Stimulated activated CD8-positive, alpha-beta memory T cell treated with anti-CD3 and anti-CD28 coated beads, Interleukin-4, amount 100 ng/mL, for 48 hours (primary cell): ENCODE data around the gene PPFIBP1.

ENCODE experiments used
- DNase-seq: peaks from one replicate; pipeline ENCODE4 v3.0.0-alpha.2; 2020

PPFIBP1 gene

DNA sequence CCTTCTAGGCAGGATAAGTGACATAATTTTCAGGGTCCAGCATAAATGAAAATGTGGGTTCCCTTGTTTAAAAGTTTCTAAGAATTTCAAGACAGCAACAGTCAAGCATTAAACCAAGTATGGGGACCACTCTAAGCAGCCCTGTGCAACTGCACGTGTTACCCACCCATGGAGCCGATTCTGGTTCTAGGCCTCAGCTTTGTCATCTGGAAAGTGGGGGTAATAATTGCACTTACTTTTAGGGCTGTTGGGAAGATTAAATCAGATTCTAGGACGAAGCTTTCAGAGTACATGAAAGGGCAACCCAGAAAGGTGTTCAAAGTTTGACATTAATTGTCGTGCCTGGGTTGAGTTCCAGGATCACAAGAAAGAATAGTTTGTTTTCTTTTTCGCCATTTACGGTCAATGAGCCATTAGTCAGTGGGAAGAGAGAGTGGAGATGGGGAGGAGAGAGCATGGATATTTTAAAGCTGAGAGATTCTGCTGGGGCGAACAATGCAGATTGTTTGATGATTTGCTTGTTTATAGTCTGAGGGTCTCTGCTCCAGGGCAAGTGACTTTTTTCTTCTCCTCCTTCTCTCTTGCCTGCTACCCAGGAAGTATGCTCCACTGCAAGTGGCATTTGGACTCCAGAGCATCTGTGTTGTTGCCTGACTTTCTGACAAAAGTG, 10.7 kb upstream of the PPFIBP1 start:
- no peak for DNase-seq

DNA sequence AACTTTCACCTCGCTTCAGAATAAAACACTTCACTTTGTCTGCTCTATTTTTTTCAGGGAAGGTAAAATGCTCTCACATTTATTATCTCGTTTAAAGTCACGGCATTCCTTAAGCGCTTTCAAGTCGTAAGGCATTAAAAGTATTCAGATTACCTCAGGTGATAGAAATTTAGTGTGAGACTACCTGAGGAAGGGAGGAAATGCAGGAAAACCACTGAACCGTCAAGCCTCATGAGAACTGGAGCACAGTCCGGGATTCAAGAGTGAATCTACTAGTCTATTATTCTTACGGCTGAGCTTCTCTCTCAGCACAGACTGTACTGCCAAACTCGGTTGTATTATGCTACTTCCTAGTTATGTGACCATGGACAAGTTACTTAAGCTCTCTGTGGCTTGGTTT, 8.3 kb upstream of the PPFIBP1 start:
- no peak for DNase-seq

DNA sequence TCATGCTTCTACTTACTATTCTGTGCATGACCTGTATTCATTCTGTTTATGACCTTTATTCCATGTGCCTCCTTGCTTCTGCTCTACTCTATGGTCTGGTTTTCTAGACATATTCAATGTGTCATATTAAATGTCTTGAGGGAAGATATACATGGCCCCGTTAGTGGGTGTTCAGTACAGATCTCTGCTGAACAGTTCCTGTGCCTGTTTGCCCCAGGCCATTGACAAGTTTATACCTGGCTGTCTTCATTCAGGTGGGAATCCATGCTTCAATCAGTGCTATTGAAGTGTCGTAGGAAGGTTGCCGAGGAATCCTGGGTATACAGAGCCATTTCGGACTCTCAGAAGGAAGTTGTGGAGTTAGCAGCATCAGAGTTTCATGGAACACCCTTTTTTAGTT, 7.4 kb upstream of the PPFIBP1 start:
- no peak for DNase-seq

DNA sequence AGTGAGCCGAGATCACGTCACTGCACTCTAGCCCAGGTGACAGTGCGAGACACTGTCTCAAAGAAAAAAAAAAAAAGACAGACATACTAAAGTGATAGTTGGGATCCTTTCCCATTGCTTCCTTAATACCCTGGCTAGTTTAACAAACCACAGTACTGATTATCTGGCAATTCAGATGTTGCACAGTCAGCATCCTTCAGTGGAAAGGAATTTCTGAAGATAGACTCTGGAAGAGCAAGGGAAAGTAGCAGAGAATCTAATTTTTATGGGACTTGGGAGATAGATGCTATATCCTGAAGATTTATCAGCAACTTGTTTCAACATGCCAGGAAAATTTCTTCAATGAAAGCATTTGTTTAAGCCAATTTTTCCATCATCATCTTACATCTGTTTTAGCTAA, 6.5 kb upstream of the PPFIBP1 start:
- no peak for DNase-seq

DNA sequence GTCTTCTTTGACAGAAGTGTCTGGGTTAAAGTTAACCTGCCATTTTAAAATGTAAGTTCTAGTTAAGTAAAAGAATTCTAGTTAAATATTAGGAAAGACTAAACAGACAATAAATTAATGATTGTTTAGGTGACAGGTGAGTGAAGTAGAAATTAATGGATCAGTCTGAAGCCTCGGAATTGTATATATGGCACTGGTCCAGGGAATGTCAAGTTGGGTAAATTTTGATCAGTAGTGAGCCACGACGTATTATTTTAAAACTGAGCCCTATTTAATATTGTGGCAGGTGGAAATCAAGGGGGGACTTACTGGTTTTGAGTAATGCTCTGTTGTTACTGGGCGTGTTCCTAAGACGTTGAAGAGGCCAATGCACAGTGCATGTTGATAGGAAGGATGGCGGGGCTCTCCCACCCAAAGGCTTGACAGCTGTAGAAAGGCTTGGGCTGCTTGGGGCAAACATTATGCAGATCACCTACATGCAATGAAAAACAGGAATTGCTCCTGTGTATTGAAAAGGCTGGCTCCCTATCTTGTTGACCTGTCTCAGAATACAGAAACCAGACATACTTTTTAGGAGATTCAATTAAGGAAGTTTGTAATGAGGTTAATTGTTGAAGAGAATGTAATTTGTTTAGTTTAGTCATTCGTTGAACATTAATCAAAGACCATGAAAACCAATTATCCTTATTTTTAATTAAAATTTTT, 5.9 kb upstream of the PPFIBP1 start:
- no peak for DNase-seq

DNA sequence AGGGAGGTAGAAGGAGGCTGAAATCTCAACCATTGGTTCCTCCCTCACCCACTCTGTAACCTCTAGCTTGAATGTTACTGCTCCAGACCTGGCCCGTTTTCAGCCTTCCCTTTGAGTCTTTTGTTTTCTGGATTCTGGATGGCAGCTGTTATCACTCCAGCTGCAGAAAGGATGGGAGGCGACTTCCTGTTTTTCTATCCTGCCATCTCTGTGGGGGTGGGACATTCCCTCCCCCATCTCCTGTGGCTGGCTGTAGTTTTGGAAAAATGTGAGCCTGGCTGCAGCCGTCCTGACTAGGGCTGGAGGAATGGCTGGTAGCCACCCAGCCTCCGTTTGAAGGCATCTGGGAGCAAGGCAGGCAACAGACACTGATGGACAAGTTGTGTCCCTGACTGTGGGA, 2.9 kb upstream of the PPFIBP1 start:
- DNase-seq, result no peak

DNA sequence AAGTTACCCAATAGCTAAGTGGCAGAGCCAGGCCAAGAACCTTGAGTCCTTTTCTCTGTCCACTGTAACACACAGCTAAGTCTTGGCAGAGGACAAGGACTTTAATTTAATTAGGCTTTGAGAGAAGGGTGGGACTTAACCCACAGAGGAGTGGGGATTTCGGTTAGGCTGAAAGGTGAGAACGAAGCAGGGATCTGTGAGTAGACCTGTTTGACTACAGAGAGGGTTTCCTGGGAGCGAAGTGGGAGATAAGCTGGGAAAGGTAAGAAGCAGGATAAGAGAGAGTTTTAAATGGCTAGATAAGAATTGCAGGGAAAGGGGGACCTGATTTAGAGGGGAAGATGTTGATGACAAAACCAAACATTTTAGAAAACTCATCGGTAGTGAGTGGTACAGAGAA, 2.0 kb upstream of the PPFIBP1 start:
- no peak for DNase-seq

DNA sequence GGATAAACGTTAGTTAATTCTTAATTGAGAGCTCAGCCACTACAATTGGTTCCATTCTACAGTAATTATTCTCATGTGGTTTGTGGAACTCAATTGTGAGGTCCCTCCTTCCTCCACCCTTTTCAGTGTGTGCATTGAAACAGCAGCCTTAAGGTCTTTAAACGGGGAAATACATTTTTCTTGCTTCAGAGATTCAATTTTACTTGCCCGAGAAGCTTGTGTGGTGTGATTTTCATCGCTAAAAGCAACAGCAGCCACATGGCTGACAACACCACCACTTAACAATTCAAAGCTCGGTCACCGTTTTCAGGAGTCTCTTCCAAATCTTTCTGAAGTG, 733 bp upstream of the PPFIBP1 start:
- no peak for DNase-seq

DNA sequence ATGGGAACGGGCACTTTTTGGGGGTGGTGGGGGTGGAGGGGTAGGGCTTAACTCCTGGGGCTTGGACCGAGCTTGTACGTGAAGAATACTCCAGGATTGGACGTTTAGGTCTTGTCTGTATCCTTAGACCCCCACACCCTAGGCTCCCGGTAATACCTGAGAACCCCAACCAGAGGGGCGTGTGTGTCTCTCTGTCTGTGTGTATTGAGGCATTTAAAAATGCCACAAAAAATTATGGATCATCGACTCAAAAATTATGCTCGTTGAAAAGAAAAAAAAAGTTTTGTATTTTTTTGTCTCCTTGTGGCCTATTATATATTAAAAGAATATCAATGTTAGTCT, 459 bp downstream of the PPFIBP1 start:
- DNase-seq, result no peak

DNA sequence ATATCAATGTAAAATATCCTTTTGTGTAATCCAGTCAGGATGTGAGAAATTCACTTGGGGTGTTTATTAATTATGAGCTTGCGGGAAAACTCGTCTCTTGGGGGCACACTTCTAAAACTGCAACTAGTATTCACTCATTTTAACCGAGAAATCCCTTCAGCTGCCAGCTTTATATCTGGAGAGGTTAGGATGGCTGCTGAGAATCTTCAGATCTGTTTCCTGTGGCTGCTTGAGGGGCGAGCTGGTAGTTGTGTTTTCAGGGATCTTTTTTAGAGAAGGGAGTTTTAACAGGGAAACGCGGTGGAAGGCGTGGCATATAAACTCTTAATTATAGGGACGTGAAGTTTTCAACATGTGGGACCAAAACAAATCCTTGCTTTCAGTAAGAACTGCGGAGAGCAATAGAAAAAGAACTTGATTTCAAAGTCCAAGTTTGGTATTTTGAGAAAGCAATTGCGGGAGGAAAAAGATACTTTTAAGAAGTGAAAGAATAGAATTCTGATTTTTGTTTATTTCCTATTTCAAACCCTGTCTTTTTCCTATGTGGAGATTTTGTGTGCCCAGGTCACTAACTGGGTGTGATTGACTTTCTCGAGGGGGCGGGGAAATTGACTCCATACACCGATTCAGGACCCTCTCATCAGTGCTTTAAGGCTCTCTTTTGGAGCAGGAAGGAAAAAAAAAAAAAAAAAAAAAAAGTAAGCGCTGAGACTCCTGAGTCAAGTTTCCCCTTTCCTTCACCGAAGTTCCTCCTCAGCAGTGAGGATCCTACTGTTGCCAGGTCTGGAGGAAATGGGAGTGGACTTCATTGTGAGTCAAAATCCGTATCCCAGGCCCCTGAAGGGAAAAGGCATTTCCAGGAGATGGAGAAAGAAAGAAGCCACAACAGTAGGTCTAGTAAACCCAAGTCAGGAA, 1.1 kb downstream of the PPFIBP1 start:
- no peak for DNase-seq

DNA sequence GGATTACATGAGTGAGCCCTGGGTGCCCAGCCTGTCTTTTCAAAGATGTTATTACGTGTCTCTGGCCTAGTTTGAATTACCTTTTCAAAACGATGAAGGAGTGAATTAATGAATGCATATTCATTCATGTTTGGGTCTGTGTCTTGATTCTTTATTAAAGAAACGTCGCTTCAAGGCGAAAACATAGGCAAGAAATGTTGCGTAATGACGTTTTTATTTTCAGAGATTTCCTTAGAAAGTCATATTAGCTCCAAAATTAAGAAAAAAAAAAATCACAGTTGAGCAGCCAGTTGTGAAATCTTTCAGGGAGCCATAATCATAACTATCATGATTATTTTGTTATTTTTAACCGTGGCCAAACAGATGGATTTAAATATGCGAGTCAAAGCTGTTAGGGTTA, 3.5 kb downstream of the PPFIBP1 start:
- no peak for DNase-seq

DNA sequence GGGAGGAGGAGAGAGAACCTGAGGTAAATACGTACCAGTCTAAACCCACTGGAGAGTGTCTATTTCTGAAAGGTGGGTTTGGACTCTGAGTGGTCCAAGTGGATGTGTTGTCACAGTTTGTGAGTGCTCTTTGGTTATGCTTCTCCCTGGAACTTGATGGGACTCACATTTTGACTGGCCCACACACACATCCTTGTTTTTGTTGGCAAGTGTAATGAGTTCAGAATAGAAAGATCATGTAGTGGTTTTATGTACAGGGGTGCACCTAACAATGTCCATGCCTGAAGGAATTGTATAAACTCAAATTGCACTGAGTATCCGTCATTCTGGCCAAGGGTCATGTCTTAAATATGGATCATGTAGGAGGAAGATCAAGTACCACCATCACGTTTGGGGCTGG, 4.8 kb downstream of the PPFIBP1 start:
- DNase-seq, result no peak

DNA sequence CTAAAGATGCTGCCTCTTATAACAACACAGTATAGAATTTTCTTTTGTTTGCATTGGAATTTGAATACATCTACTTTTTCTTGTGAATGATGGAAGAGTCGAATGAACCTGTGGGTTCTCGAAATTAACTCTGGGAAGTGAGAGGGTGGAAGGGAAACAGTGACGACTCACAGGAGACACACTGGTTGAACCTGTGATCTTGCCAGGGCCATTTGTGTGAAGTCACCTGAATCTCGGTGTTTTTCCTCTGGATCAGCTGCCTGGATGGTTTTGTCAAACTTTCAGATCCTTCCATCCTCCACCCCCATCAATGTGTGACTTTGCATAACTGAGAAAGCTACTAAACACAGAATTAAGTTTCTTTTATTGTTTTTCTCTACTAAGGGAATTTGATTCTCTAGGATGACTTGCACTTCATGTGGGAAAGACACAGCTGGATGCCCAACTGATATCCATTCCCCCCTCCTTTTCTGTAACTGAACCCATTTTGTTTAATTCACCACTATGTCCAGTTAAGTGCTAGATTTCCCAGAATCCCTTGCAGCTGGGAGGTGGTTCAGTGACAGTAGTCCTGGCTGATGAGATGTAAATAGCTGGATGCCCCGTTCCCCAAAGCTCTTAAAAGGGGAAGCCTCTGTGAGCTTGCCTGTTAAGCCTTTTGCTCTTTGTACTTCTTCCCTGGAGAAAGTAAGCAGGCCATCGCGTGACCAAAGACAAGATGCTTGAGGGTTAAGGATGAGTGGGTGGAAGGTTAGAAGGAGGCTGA, 6.3 kb downstream of the PPFIBP1 start:
- no peak for DNase-seq

DNA sequence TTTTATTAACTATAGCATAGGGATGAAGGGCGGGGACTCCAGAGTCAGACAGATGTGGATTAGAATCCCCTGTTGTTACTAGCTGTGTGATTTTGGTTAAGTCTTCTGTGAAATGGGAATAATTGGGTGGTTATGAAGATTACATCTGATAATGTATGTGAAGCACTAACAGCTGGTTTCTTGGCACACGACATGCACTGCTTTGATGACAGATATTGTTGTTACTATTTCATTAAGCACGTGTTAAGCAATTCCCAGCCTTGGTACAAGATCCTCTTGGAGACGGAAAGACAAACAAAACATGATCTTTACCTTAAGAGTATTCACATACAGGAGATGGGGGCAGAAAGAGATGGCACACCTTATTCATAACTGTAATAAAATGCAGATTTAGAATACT, 7.9 kb downstream of the PPFIBP1 start:
- no peak for DNase-seq

DNA sequence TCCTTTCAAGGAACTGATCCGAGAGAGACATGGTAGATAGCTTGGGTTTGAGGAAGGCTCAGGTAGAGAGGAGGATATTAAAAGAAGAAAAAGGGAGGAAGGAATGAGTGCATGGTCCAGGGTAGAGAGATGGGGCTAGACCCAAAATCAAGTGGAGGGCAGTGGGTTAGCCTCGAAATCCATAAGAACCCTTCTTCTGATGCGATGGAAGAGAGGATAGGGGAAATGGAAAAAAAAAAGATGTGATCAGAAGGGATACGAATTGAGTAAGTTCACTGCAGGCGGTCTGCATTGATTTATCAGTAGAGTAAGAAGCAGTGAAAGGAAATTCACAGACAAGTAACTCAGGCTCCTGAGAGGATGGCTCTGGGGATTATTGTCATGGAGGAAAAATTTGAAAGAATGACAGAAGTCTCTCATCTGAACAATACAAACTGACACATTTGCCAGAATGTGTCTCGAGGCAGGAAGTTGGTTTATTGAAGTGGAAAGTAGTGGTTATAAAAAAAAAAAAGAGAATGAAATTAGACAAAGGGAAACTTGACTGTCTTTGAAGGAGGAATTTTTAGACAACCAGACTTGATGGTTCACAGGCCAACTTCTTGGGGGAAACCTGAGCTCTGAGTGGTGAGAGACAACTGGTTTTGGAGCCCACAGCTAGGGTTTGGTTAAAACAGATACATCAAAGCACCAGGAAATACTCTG, 10.2 kb downstream of the PPFIBP1 start:
- DNase-seq, result no peak

DNA sequence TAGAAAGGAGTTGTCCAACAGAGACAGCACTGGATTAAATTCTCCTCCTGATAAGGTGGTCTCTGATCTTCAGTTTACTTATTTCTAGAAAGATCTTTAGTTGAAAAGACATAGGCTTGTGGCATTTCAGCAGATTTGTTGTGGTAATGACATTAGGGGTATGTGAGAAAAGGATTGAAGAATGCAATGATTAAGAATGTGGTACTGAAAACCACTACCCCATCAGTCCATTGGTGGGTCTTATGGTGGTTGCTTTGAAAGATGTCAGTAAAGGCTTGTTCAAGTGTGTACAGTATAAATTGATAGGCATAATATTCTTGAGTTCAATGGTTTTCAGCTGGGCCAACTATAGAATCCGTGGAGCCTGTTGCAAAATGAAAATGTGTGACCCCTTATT, 10.8 kb downstream of the PPFIBP1 start:
- no peak for DNase-seq

DNA sequence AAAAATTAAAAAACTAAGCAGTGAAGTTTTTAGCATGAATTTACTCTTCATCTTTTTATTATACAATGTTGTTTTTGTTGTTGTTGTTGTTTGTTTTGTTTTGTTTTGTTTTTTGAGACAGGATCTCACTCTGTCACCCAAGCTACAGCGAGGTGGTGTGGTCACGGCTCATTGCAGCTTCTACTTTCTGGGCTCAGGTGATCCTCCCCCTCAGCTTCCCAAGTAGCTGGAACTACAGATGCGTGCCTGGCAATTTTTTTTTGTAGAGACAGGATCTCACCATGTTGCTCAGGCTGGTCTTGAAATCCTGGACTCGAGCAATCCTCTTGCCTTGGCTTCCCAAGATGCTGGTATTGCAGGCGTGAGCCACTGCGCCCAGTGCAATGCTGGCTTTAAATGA, 11.3 kb downstream of the PPFIBP1 start:
- DNase-seq, result no peak

DNA sequence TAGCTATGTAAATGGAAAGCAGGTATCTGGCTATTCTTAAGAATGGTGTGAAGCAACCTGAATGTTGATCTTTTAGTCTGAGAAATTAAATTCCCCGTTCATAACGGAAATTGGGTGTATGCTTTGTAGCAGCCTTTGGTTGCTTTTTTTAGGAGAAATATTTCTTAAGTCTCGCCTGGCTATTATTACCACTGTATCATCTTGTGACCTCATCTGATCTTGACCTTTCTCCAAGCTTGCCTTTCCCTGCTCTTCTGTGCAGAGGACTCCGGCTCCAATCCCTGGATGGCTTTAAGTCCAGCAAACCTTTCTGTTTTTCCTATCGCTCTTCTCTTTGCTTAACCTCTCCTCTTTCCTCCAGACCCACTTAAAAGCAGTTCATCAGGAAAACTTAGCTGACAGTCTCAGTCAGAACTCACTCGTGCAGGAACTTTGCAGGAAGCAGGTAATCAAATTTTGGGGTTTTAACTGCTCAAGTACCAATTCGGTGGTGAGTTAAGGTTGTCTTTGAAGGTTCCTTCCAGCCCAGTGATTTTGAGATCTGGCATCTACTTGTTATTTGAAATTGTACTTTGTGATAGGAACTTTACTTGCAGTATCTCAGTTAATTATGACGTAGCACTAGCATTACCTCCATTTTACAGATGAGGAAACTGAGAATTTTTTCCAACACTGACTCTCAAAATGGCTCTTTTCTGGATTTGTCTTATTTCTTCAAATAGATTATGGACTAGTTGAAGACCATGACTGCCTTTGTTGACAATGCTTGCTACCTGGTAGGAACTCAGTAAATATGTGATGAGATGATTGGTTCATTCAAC, 14.1 kb downstream of the PPFIBP1 start:
- no peak for DNase-seq

DNA sequence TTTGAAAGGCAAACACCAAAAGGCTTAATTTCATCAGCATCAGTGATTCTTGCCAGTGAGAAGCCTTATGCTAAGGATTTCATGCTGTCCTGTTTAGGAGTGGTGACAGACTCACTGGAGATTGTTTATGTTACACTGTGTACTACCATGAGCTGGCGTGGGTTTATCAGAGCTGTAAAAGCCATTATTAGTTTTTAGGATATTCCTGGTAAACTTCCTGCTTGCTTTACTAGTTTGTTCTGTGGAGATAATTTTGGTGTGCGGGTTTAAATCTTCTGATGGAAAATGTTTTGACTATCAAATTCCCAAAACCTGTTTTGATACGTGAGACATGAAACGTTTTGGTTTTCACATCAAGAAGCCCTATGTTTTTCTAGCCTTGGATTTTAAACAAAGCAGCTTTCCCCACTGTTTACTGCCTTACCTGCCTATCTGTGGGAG, 15.2 kb downstream of the PPFIBP1 start:
- no peak for DNase-seq

DNA sequence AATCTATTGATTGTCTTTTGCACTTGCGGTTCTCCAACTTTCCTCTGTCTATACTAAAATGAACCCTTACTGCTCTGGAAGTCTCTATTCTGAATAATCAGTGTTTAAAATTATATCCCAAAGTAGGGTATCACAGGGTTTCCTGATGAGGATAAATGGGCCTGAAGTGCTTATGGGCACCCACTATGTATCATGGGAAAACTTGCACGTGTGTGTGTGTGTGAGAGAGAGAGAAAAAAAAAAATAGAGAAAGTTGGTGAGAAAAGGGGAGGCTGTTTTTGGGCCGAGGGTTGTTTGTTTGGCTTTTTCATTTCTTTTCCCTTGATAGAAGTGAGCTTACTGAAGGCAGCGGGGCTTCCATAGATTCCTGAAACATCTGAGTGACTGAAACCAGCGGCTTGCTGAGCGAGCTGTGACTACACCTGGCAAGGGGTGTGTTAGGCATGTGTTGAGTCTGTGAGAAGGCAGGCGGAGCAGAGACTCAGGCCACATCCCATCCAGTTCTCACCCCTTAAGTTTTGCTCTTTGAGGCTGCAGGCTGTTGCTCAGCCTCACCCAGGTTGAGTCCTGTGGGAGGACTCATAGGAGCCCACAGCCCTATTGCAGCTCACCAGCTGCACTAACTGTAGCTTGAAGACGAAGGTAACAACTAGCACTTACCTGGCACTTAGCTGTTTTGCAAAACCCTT, 17.2 kb downstream of the PPFIBP1 start:
- DNase-seq, result no peak

DNA sequence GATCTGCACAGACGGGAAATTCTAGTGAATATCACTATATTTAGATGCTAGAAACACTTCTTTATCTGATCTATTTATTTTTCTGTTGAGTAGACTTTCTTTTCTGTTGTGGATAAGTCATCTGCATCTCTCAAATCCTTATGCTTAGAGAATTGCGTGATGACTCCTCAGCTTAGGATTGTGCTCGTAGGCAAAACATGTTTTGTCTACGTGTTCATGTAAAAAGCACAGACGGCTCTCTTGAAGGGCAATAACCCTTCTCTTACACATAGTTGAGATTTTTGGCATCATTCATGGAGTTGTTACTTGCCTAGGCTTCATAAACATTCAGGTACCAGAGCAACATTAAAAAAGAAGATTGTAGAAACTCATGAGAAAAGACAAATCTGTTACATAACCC, 18.6 kb downstream of the PPFIBP1 start:
- no peak for DNase-seq
